ENCODE measurements around the gene CFAP20.

DNA sequence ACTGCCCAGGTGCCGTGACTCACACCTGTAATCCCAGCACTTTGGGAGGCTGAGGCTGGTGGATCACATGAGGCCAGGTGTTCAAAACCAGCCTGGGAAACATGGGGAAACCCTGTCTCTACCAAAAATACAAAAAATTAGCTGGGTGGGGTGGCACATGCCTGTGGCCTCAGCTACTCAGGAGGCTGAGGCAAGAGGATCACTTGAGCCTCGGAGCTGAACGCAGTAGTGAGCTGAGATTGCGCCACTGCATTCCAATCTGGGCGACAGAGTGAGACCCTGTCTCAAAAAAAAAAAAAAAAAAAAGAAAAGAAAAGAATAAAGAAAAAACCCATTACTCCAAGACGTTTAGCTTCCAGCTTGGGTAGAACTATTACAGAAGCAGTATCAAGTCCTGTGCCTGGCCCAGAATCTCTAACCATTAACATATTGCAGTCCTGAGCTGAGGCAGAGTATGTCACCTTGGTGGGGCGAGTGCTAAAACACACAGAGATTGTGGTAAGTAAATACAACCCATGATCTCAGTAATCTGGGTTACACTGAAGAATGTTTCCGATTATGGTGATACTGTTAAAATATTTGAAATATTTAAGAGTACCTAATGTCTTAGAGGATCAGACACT is 23.2 kb upstream of the CFAP20 start:
- TF ChIP-seq, protein P1, sequence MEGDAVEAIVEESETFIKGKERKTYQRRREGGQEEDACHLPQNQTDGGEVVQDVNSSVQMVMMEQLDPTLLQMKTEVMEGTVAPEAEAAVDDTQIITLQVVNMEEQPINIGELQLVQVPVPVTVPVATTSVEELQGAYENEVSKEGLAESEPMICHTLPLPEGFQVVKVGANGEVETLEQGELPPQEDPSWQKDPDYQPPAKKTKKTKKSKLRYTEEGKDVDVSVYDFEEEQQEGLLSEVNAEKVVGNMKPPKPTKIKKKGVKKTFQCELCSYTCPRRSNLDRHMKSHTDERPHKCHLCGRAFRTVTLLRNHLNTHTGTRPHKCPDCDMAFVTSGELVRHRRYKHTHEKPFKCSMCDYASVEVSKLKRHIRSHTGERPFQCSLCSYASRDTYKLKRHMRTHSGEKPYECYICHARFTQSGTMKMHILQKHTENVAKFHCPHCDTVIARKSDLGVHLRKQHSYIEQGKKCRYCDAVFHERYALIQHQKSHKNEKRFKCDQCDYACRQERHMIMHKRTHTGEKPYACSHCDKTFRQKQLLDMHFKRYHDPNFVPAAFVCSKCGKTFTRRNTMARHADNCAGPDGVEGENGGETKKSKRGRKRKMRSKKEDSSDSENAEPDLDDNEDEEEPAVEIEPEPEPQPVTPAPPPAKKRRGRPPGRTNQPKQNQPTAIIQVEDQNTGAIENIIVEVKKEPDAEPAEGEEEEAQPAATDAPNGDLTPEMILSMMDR (IDR thresholded peaks at IDR 0.05), result no peak
- TF ChIP-seq JUNB (IDR thresholded peaks at IDR 0.05) (no peak), EP300 (IDR thresholded peaks at IDR 0.05) (no peak), SMC3 (IDR thresholded peaks at IDR 0.05) (no peak)

Data from A549 (cell line).